ENCODE data around the gene ZNF346. TPM values are rescaled to one million over a fixed set of nuclear protein-coding genes. Genes with fewer than 3 reads are reported as not detected.
"Not testable (repeated sequence)": the region's sequence is repeated elsewhere in the genome, so short reads cannot be mapped to it uniquely, and the experiment has no call there.

ZNF346 gene
- total RNA-seq, 3 donors from 2014 or later = 18.7 to 21.7 (median 21.3) TPM

GRCh38 chr5:177029498-177029897 is 7.0 kb downstream of the ZNF346 start:
- H3K9me3 Mint-ChIP-seq = peaks cover 8% of the 10 kb centered on the region
- DNase-seq = no peak
- H3K27me3 Mint-ChIP-seq (ENCODE audit: low read depth) = no peaks in the 10 kb centered on the region
- ATAC-seq = no peak
- no peak overlapping the region for H3K4me3 Mint-ChIP-seq
- H3K36me3 Mint-ChIP-seq (ENCODE audit: insufficient read depth) = peaks cover 25% of the 10 kb centered on the region
- H3K4me1 Mint-ChIP-seq (ENCODE audit: low read depth) = peaks cover 21% of the 10 kb centered on the region

GRCh38 chr5:177035976-177036375 is 13.5 kb downstream of the ZNF346 start:
- peaks cover 19% of the 10 kb centered on the region for H3K36me3 Mint-ChIP-seq (ENCODE audit: insufficient read depth)
- ATAC-seq (no peak), DNase-seq (no peak)
- H3K4me1 Mint-ChIP-seq (ENCODE audit: low read depth) = peaks cover 21% of the 10 kb centered on the region
- H3K9me3 Mint-ChIP-seq = peaks cover 6% of the 10 kb centered on the region
- no peak overlapping the region for H3K4me3 Mint-ChIP-seq
- no peaks in the 10 kb centered on the region for H3K27me3 Mint-ChIP-seq (ENCODE audit: low read depth)

GRCh38 chr5:177036443-177036842 is 13.9 kb downstream of the ZNF346 start:
- H3K36me3 Mint-ChIP-seq (ENCODE audit: insufficient read depth) = peaks cover 20% of the 10 kb centered on the region
- H3K9me3 Mint-ChIP-seq = peaks cover 3% of the 10 kb centered on the region
- no peak overlapping the region for H3K4me3 Mint-ChIP-seq
- H3K4me1 Mint-ChIP-seq (ENCODE audit: low read depth) = peaks cover 22% of the 10 kb centered on the region
- ATAC-seq = no peak
- no peaks in the 10 kb centered on the region for H3K27me3 Mint-ChIP-seq (ENCODE audit: low read depth)
- DNase-seq = no peak

GRCh38 chr5:177036921-177037320 is 14.4 kb downstream of the ZNF346 start:
- ATAC-seq = no peak
- Mint-ChIP-seq H3K9me3 (no peaks in the 10 kb centered on the region), H3K27me3 (ENCODE audit: low read depth) (no peaks in the 10 kb centered on the region), H3K36me3 (ENCODE audit: insufficient read depth) (peaks cover 21% of the 10 kb centered on the region), H3K4me1 (ENCODE audit: low read depth) (peaks cover 20% of the 10 kb centered on the region), H3K4me3 (no peak overlapping the region)
- DNase-seq = no peak

- DNase-seq = no peak
- Mint-ChIP-seq H3K9me3 (no peaks in the 10 kb centered on the region), H3K4me3 (no peak overlapping the region), H3K4me1 (ENCODE audit: low read depth) (peaks cover 9% of the 10 kb centered on the region), H3K36me3 (ENCODE audit: insufficient read depth) (peaks cover 24% of the 10 kb centered on the region), H3K27me3 (ENCODE audit: low read depth) (no peaks in the 10 kb centered on the region)
- ATAC-seq = no peak
Observed at GRCh38 chr5:177040814-177041420, 18.4 kb downstream of the ZNF346 start.

- DNase-seq (no peak), ATAC-seq (no peak)
- Mint-ChIP-seq H3K4me1 (ENCODE audit: low read depth) (peaks cover 3% of the 10 kb centered on the region), H3K36me3 (ENCODE audit: insufficient read depth) (peaks cover 26% of the 10 kb centered on the region), H3K9me3 (no peaks in the 10 kb centered on the region), H3K4me3 (no peak overlapping the region), H3K27me3 (ENCODE audit: low read depth) (no peaks in the 10 kb centered on the region)
Observed at GRCh38 chr5:177041936-177042335, 19.4 kb downstream of the ZNF346 start.

GRCh38 chr5:177043114-177043513 is 20.6 kb downstream of the ZNF346 start:
- Mint-ChIP-seq H3K36me3 (ENCODE audit: insufficient read depth) (peaks cover 32% of the 10 kb centered on the region), H3K4me1 (ENCODE audit: low read depth) (peaks cover 3% of the 10 kb centered on the region), H3K9me3 (no peaks in the 10 kb centered on the region), H3K4me3 (no peak overlapping the region), H3K27me3 (ENCODE audit: low read depth) (no peaks in the 10 kb centered on the region)
- no peak for DNase-seq
- no peak for ATAC-seq

GRCh38 chr5:177043958-177044357 is 21.5 kb downstream of the ZNF346 start:
- no peaks in the 10 kb centered on the region for H3K27me3 Mint-ChIP-seq (ENCODE audit: low read depth)
- H3K9me3 Mint-ChIP-seq = no peaks in the 10 kb centered on the region
- DNase-seq = no peak
- ATAC-seq = no peak
- H3K36me3 Mint-ChIP-seq (ENCODE audit: insufficient read depth) = peaks cover 34% of the 10 kb centered on the region
- no peak overlapping the region for H3K4me3 Mint-ChIP-seq
- H3K4me1 Mint-ChIP-seq (ENCODE audit: low read depth) = peaks cover 3% of the 10 kb centered on the region

- Mint-ChIP-seq H3K36me3 (ENCODE audit: insufficient read depth) (peaks cover 34% of the 10 kb centered on the region), H3K9me3 (no peaks in the 10 kb centered on the region), H3K4me1 (ENCODE audit: low read depth) (peaks cover 3% of the 10 kb centered on the region), H3K27me3 (ENCODE audit: low read depth) (no peaks in the 10 kb centered on the region), H3K4me3 (no peak overlapping the region)
- no peak for DNase-seq
- no peak for ATAC-seq
Observed at GRCh38 chr5:177044641-177045040, 22.1 kb downstream of the ZNF346 start.

GRCh38 chr5:177045631-177046030 is 23.1 kb downstream of the ZNF346 start:
- ATAC-seq = no peak
- DNase-seq = no peak
- no peaks in the 10 kb centered on the region for H3K27me3 Mint-ChIP-seq (ENCODE audit: low read depth)
- H3K4me3 Mint-ChIP-seq = no peak overlapping the region
- H3K36me3 Mint-ChIP-seq (ENCODE audit: insufficient read depth) = peaks cover 36% of the 10 kb centered on the region
- peaks cover 3% of the 10 kb centered on the region for H3K4me1 Mint-ChIP-seq (ENCODE audit: low read depth)
- H3K9me3 Mint-ChIP-seq = no peaks in the 10 kb centered on the region

- not testable (repeated sequence) for H3K4me1 Mint-ChIP-seq (ENCODE audit: low read depth)
- peaks cover 36% of the 10 kb centered on the region for H3K36me3 Mint-ChIP-seq (ENCODE audit: insufficient read depth)
Observed at GRCh38 chr5:177048531-177048930, 26.0 kb downstream of the ZNF346 start.

GRCh38 chr5:177049285-177049684 is 26.8 kb downstream of the ZNF346 start:
- Mint-ChIP-seq H3K27me3 (ENCODE audit: low read depth) (no peaks in the 10 kb centered on the region), H3K36me3 (ENCODE audit: insufficient read depth) (peaks cover 31% of the 10 kb centered on the region), H3K4me1 (ENCODE audit: low read depth) (no peaks in the 10 kb centered on the region), H3K4me3 (no peak overlapping the region), H3K9me3 (no peaks in the 10 kb centered on the region)
- ATAC-seq (no peak), DNase-seq (no peak)

More at GRCh38 chr5:177048531-177048930, 26.0 kb downstream of the ZNF346 start:
- H3K4me3 Mint-ChIP-seq; DNase-seq; H3K9me3 Mint-ChIP-seq; ATAC-seq; H3K27me3 Mint-ChIP-seq (ENCODE audit: low read depth): not testable (repeated sequence)

- ATAC-seq (no peak), DNase-seq (no peak)
- Mint-ChIP-seq H3K4me1 (ENCODE audit: low read depth) (no peaks in the 10 kb centered on the region), H3K27me3 (ENCODE audit: low read depth) (no peaks in the 10 kb centered on the region), H3K4me3 (no peak overlapping the region), H3K9me3 (no peaks in the 10 kb centered on the region), H3K36me3 (ENCODE audit: insufficient read depth) (peaks cover 6% of the 10 kb centered on the region)
Observed at GRCh38 chr5:177064500-177065277, 42.2 kb downstream of the ZNF346 start.

- H3K36me3 Mint-ChIP-seq (ENCODE audit: insufficient read depth) = peaks cover 3% of the 10 kb centered on the region
- ATAC-seq (no peak), DNase-seq (no peak)
- no peaks in the 10 kb centered on the region for H3K4me1 Mint-ChIP-seq (ENCODE audit: low read depth)
- H3K4me3 Mint-ChIP-seq = no peak overlapping the region
- H3K27me3 Mint-ChIP-seq (ENCODE audit: low read depth) = no peaks in the 10 kb centered on the region
- H3K9me3 Mint-ChIP-seq = no peaks in the 10 kb centered on the region
Observed at GRCh38 chr5:177065491-177065890, 43.0 kb downstream of the ZNF346 start.

GRCh38 chr5:177066224-177066623 is 43.7 kb downstream of the ZNF346 start:
- no peak overlapping the region for H3K4me3 Mint-ChIP-seq
- ATAC-seq = no peak

More at GRCh38 chr5:177066224-177066623, 43.7 kb downstream of the ZNF346 start:
- peaks cover 3% of the 10 kb centered on the region for H3K36me3 Mint-ChIP-seq (ENCODE audit: insufficient read depth)
- H3K9me3 Mint-ChIP-seq = no peaks in the 10 kb centered on the region
- no peak for DNase-seq
- H3K27me3 Mint-ChIP-seq (ENCODE audit: low read depth) = no peaks in the 10 kb centered on the region
- H3K4me1 Mint-ChIP-seq (ENCODE audit: low read depth) = no peaks in the 10 kb centered on the region

All from activated T-cell treated with anti-CD3 and anti-CD28 coated beads, Interleukin-2, amount 50 U/mL, for 4 hours (primary cell).